Ectodermal cell (in vitro differentiated cells): ENCODE results near the gene WNK1.
"Not testable (repeated sequence)": the region's sequence is repeated elsewhere in the genome, so short reads cannot be mapped to it uniquely, and the experiment has no call there.

Source experiments
- H3K27ac ChIP-seq: 2 replicates; pipeline ENCODE4 v1.7.0; 2013; ENCODE audit warnings: mild to moderate bottlenecking, low read depth, low read length; ENCODE audit not compliant: insufficient read depth, poor library complexity, severe bottlenecking
- H3K27me3 ChIP-seq: 2 replicates; pipeline ENCODE4 v1.7.0; 2013; ENCODE audit warnings: mild to moderate bottlenecking, low read length; ENCODE audit not compliant: insufficient read depth, control insufficient read depth, poor library complexity, severe bottlenecking
- H3K36me3 ChIP-seq: one replicate; pipeline ENCODE4 v1.7.0; 2013; ENCODE audit warnings: low read length; ENCODE audit not compliant: control insufficient read depth, insufficient read depth
- H3K4me1 ChIP-seq: one replicate; pipeline ENCODE4 v1.7.0; 2013; ENCODE audit warnings: low read length; ENCODE audit not compliant: control insufficient read depth, insufficient read depth
- H3K4me3 ChIP-seq: 2 replicates; pipeline ENCODE4 v1.7.0; 2013; ENCODE audit warnings: low read depth, low read length, control low read depth; ENCODE audit not compliant: insufficient read depth
- H3K9me3 ChIP-seq: 2 replicates; pipeline ENCODE4 v1.7.0; 2013; ENCODE audit warnings: mild to moderate bottlenecking, low read length, moderate library complexity; ENCODE audit not compliant: control insufficient read depth
- WGBS, 2 experiments: methylation state at CpG; one replicate each; pipeline ENCODE4 v1.1.7; 2013; ENCODE audit warnings: missing lambda C conversion rate in 2 of 2; 5-methylcytosine and 5-hydroxymethylcytosine counted together

Gene WNK1

GRCh38 chr12:920676-921075 lies 168.3 kb downstream of the WNK1 start:
- no peak overlapping the region for H3K27ac ChIP-seq
- WGBS, 2 experiments = 90 to 100% methylated on average over 1 of the region's 1 CpG
- H3K27me3 ChIP-seq = no peaks in the 10 kb centered on the region
- no peaks in the 10 kb centered on the region for H3K4me1 ChIP-seq
- no peak overlapping the region for H3K4me3 ChIP-seq
- H3K36me3 ChIP-seq = peaks cover 15% of the 10 kb centered on the region
- no peaks in the 10 kb centered on the region for H3K9me3 ChIP-seq

GRCh38 chr12:922285-922684 lies 169.9 kb downstream of the WNK1 start:
- 89 to 96% methylated on average over 2 of the region's 2 CpGs for WGBS, 2 experiments
- Histone ChIP-seq H3K36me3 (peaks cover 13% of the 10 kb centered on the region), H3K27ac (no peak overlapping the region), H3K4me1 (no peaks in the 10 kb centered on the region), H3K4me3 (no peak overlapping the region), H3K27me3 (no peaks in the 10 kb centered on the region), H3K9me3 (no peaks in the 10 kb centered on the region)

GRCh38 chr12:926641-927040 lies 174.3 kb downstream of the WNK1 start:
- Histone ChIP-seq H3K4me3 (no peak overlapping the region), H3K4me1 (no peaks in the 10 kb centered on the region), H3K36me3 (peaks cover 33% of the 10 kb centered on the region), H3K9me3 (no peaks in the 10 kb centered on the region), H3K27ac (no peak overlapping the region), H3K27me3 (no peaks in the 10 kb centered on the region)
- WGBS, 2 experiments = 89% methylated on average over 12 of the region's 12 CpGs

- H3K27ac ChIP-seq = no peak overlapping the region
- no peaks in the 10 kb centered on the region for H3K27me3 ChIP-seq
- H3K36me3 ChIP-seq = peaks cover 32% of the 10 kb centered on the region
- no peaks in the 10 kb centered on the region for H3K4me1 ChIP-seq
- H3K9me3 ChIP-seq = no peaks in the 10 kb centered on the region
- H3K4me3 ChIP-seq = no peak overlapping the region
- WGBS, 2 experiments = 93 to 97% methylated on average over 5 of the region's 5 CpGs
These were observed 178.7 kb downstream of the WNK1 start for GRCh38 chr12:931060-931459.

- Histone ChIP-seq H3K27ac (no peak overlapping the region), H3K27me3 (no peaks in the 10 kb centered on the region), H3K4me3 (no peak overlapping the region), H3K4me1 (no peaks in the 10 kb centered on the region), H3K36me3 (peaks cover 27% of the 10 kb centered on the region), H3K9me3 (no peaks in the 10 kb centered on the region)
- WGBS, 2 experiments = 91 to 95% methylated on average over 4 of the region's 4 CpGs
These were observed 179.2 kb downstream of the WNK1 start for GRCh38 chr12:931591-931990.

GRCh38 chr12:935891-936290 lies 183.5 kb downstream of the WNK1 start:
- not testable (repeated sequence) for H3K27ac ChIP-seq, H3K9me3 ChIP-seq, H3K27me3 ChIP-seq, H3K4me1 ChIP-seq, H3K4me3 ChIP-seq, H3K36me3 ChIP-seq
- 92 to 94% methylated on average over 12 of the region's 12 CpGs for WGBS, 2 experiments

- Histone ChIP-seq H3K4me3 (no peak overlapping the region), H3K9me3 (no peaks in the 10 kb centered on the region), H3K27ac (no peak overlapping the region), H3K27me3 (no peaks in the 10 kb centered on the region), H3K36me3 (peaks cover 3% of the 10 kb centered on the region), H3K4me1 (no peaks in the 10 kb centered on the region)
- 95 to 97% methylated on average over 8 of the region's 8 CpGs for WGBS, 2 experiments
These were observed 184.3 kb downstream of the WNK1 start for GRCh38 chr12:936377-937345.

GRCh38 chr12:938810-939209 lies 186.4 kb downstream of the WNK1 start:
- Histone ChIP-seq H3K9me3 (no peaks in the 10 kb centered on the region), H3K36me3 (peaks cover 3% of the 10 kb centered on the region), H3K27me3 (no peaks in the 10 kb centered on the region), H3K4me3 (no peak overlapping the region), H3K27ac (no peak overlapping the region), H3K4me1 (no peaks in the 10 kb centered on the region)
- WGBS, 2 experiments = 86 to 95% methylated on average over 3 of the region's 3 CpGs

- Histone ChIP-seq H3K4me1 (no peaks in the 10 kb centered on the region), H3K4me3 (no peak overlapping the region), H3K27ac (no peak overlapping the region), H3K36me3 (peaks cover 3% of the 10 kb centered on the region), H3K27me3 (no peaks in the 10 kb centered on the region), H3K9me3 (no peaks in the 10 kb centered on the region)
- WGBS, 2 experiments = 92 to 96% methylated on average over 6 of the region's 6 CpGs
These were observed 190.7 kb downstream of the WNK1 start for GRCh38 chr12:943051-943450.

- 91 to 96% methylated on average over 7 of the region's 7 CpGs for WGBS, 2 experiments
- Histone ChIP-seq H3K9me3 (no peaks in the 10 kb centered on the region), H3K4me3 (no peak overlapping the region), H3K27me3 (no peaks in the 10 kb centered on the region), H3K27ac (no peak overlapping the region), H3K36me3 (no peaks in the 10 kb centered on the region), H3K4me1 (no peaks in the 10 kb centered on the region)
These were observed 191.8 kb downstream of the WNK1 start for GRCh38 chr12:944211-944610.
